K562 (cell line): ENCODE data around the gene CSTF2T. TPM values are rescaled to one million over a fixed set of nuclear protein-coding genes. Genes with fewer than 3 reads are reported as not detected.

Source experiments
- FOXA3 ChIP-seq, 2 experiments: fragments of 450-650 bp in 1 of 2; sonication (generic) in 1 of 2; formaldehyde crosslinking; IDR thresholded peaks in 1 of 2; conservative IDR thresholded peaks in 1 of 2; 2 replicates each; pipeline versions ENCODE4 v1.4.0 to v1.8.0; 2020 to 2022; ENCODE audit warnings: mild to moderate bottlenecking in 2 of 2, missing genetic modification reagents in 1 of 2
- KLF10 ChIP-seq: fragments of 250-450 bp; sonication (Bioruptor Pico); IDR thresholded peaks from 2 replicates; pipeline ENCODE4 v1.6.1; 2021; ENCODE audit warnings: matching md5 sums
- ZEB2 ChIP-seq: fragments of 450-650 bp; IDR thresholded peaks from 2 replicates; pipeline ENCODE4 v1.6.1; 2016
- ZNF239 ChIP-seq: fragments of 250-450 bp; sonication (Bioruptor Pico); IDR thresholded peaks from 2 replicates; pipeline ENCODE4 v1.4.0; 2020; ENCODE audit warnings: mild to moderate bottlenecking
- polyA plus RNA-seq, 8 experiments: library from polyadenylated mRNA; depleted of rRNA in 4 of 8; stranded (reverse) in 5 of 8; unstranded in 3 of 8; fragments of >200 nt; fragmentation: Nextera tagmentation in 2 of 8; fragmentation: Illumina TruSeq in 1 of 8; extraction: Ambion mirVana in 2 of 8; extraction: Trizol in 1 of 8; gene quantifications; 2 replicates each; pipeline versions ENCODE4 v1.2.1 to v1.2.3, GENCODE V29; 2011 to 2014; ENCODE audit warnings: inconsistent platforms in 1 of 8, missing spikeins in 1 of 8
- total RNA-seq, 7 experiments: library from RNA; depleted of rRNA in 6 of 7; stranded (reverse); fragments of >200 nt in 6 of 7; fragmentation: Illumina TruSeq in 2 of 7; extraction: Trizol in 2 of 7; gene quantifications; 2 replicates each; pipeline versions ENCODE4 v1.2.1 to v1.2.3, GENCODE V29; 2011 to 2021; ENCODE audit warnings: low replicate concordance in 1 of 7
- TF ChIP-seq, protein P1 (sequence below): fragments of 450-650 bp; IDR thresholded peaks from 2 replicates; pipeline ENCODE4 v1.6.1; 2016; ENCODE audit warnings: low read depth

CSTF2T gene
- total and polyA plus RNA-seq, 9 of the 15 experiments (the other 6 are each of a cell fraction or from before 2014, with no cell fraction given), result 10.3 to 32.4 (median 24.2) TPM

DNA sequence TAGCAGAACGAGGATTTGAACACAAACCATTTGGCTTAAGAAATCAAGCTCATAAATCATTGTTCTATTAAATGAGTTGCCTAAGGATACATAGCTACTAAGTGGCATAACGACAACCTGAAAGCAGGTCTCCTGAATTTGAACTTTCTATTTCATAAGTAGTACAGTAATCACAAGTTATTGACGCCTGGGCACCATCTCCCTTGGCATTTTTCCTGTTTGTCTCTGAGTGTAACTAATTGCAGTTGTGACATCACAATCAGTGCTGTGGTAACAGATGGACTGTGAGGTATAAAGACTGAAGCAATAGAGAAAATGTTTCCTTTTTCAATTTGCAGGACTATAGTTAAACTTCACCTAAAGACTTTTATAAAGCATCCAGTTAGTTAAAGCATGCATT, 6.4 kb upstream of the CSTF2T start (continued):
- TF ChIP-seq, protein P1, sequence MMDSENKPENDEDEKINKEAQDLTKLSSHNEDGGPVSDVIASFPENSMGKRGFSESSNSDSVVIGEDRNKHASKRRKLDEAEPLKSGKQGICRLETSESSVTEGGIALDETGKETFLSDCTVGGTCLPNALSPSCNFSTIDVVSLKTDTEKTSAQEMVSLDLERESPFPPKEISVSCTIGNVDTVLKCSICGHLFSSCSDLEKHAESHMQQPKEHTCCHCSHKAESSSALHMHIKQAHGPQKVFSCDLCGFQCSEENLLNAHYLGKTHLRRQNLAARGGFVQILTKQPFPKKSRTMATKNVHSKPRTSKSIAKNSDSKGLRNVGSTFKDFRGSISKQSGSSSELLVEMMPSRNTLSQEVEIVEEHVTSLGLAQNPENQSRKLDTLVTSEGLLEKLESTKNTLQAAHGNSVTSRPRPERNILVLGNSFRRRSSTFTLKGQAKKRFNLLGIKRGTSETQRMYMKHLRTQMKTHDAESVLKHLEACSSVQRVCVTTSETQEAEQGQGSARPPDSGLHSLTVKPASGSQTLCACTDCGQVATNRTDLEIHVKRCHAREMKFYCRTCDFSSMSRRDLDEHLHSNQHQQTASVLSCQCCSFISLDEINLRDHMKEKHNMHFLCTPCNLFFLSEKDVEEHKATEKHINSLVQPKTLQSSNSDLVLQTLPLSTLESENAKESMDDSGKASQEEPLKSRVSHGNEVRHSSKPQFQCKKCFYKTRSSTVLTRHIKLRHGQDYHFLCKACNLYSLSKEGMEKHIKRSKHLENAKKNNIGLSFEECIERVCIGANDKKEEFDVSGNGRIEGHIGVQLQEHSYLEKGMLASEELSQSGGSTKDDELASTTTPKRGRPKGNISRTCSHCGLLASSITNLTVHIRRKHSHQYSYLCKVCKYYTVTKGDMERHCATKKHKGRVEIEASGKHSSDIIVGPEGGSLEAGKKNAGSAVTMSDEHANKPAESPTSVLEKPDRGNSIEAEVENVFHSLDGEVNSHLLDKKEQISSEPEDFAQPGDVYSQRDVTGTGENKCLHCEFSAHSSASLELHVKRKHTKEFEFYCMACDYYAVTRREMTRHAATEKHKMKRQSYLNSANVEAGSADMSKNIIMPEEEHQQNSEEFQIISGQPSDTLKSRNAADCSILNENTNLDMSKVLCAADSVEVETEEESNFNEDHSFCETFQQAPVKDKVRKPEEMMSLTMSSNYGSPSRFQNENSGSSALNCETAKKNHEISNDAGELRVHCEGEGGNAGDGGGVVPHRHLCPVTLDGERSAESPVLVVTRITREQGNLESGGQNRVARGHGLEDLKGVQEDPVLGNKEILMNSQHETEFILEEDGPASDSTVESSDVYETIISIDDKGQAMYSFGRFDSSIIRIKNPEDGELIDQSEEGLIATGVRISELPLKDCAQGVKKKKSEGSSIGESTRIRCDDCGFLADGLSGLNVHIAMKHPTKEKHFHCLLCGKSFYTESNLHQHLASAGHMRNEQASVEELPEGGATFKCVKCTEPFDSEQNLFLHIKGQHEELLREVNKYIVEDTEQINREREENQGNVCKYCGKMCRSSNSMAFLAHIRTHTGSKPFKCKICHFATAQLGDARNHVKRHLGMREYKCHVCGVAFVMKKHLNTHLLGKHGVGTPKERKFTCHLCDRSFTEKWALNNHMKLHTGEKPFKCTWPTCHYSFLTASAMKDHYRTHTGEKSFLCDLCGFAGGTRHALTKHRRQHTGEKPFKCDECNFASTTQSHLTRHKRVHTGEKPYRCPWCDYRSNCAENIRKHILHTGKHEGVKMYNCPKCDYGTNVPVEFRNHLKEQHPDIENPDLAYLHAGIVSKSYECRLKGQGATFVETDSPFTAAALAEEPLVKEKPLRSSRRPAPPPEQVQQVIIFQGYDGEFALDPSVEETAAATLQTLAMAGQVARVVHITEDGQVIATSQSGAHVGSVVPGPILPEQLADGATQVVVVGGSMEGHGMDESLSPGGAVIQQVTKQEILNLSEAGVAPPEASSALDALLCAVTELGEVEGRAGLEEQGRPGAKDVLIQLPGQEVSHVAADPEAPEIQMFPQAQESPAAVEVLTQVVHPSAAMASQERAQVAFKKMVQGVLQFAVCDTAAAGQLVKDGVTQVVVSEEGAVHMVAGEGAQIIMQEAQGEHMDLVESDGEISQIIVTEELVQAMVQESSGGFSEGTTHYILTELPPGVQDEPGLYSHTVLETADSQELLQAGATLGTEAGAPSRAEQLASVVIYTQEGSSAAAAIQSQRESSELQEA, result no peak
- TF ChIP-seq ZEB2 (no peak), ZNF239 (CRISPR knock-in tag) (no peak), KLF10 (CRISPR knock-in tag) (no peak), FOXA3 (CRISPR knock-in tag; conservative IDR thresholded peaks at IDR 0.05 in 1 of 2, IDR thresholded peaks at IDR 0.05 in 1 of 2) (no peak)
